ENCODE measurements around the gene FYB1.

Gene FYB1

DNA sequence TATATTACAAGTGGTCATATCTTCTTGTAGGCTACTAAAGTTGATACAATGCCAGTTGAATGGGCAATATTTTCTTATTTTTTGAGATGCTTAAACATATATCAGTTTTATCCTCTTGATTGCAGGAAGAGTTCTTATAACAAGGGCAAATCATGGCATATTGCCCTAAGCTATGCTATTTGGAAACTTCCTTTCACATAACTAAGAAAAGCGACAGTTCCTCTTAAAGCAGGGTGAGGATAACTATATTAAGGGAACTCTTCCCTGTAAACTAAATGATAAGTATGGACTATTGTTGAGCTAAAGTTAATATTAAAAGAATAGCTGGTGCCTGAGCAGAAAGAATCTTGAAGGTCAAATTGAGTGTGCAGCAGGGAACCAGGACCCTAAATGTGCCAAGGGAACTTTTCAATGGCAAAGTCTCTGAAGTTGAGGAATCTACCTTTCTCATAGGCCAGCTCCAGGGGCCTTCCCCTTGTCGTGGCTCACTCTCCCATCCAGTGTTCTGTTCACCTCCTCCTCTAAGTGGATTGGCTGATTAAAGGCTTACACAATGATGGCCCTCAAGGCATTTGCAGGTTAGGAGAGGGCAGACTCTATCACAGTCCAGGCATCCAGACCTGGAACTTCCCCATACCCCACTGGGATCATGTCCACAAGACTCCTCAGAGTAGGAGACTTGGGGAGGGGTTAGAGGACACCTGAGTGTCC, 26.8 kb downstream of the FYB1 start:
- no peak for ATAC-seq
- TF ChIP-seq, protein P1, sequence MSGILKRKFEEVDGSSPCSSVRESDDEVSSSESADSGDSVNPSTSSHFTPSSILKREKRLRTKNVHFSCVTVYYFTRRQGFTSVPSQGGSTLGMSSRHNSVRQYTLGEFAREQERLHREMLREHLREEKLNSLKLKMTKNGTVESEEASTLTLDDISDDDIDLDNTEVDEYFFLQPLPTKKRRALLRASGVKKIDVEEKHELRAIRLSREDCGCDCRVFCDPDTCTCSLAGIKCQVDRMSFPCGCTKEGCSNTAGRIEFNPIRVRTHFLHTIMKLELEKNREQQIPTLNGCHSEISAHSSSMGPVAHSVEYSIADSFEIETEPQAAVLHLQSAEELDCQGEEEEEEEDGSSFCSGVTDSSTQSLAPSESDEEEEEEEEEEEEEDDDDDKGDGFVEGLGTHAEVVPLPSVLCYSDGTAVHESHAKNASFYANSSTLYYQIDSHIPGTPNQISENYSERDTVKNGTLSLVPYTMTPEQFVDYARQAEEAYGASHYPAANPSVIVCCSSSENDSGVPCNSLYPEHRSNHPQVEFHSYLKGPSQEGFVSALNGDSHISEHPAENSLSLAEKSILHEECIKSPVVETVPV (CRISPR knock-in tag; IDR thresholded peaks at IDR 0.05) = no peak
- TF ChIP-seq TOX (CRISPR knock-in tag; IDR thresholded peaks at IDR 0.05; ENCODE audit: borderline replicate concordance) (no peak), ZFP30 (CRISPR knock-in tag; IDR thresholded peaks at IDR 0.05) (no peak), RARB (CRISPR knock-in tag; IDR thresholded peaks at IDR 0.05) (no peak), ZFP3 (CRISPR knock-in tag; IDR thresholded peaks at IDR 0.05) (no peak), OSR1 (CRISPR knock-in tag; IDR thresholded peaks at IDR 0.05) (no peak), ZNF8 (CRISPR knock-in tag; IDR thresholded peaks at IDR 0.05) (no peak), BACH2 (CRISPR knock-in tag; IDR thresholded peaks at IDR 0.05; ENCODE audit: borderline replicate concordance) (no peak), GLIS3 (CRISPR knock-in tag; IDR thresholded peaks at IDR 0.05) (no peak), ZNF565 (CRISPR knock-in tag; conservative IDR thresholded peaks at IDR 0.05; ENCODE audit: low read depth) (no peak), PPARA (CRISPR knock-in tag; IDR thresholded peaks at IDR 0.05; ENCODE audit: borderline replicate concordance) (no peak), ZC3H10 (CRISPR knock-in tag; IDR thresholded peaks at IDR 0.05) (no peak)
- TF ChIP-seq, protein P2, sequence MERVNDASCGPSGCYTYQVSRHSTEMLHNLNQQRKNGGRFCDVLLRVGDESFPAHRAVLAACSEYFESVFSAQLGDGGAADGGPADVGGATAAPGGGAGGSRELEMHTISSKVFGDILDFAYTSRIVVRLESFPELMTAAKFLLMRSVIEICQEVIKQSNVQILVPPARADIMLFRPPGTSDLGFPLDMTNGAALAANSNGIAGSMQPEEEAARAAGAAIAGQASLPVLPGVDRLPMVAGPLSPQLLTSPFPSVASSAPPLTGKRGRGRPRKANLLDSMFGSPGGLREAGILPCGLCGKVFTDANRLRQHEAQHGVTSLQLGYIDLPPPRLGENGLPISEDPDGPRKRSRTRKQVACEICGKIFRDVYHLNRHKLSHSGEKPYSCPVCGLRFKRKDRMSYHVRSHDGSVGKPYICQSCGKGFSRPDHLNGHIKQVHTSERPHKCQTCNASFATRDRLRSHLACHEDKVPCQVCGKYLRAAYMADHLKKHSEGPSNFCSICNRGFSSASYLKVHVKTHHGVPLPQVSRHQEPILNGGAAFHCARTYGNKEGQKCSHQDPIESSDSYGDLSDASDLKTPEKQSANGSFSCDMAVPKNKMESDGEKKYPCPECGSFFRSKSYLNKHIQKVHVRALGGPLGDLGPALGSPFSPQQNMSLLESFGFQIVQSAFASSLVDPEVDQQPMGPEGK (CRISPR knock-in tag; IDR thresholded peaks at IDR 0.05; ENCODE audit: borderline replicate concordance) = no peak
- TF ChIP-seq, protein P3, sequence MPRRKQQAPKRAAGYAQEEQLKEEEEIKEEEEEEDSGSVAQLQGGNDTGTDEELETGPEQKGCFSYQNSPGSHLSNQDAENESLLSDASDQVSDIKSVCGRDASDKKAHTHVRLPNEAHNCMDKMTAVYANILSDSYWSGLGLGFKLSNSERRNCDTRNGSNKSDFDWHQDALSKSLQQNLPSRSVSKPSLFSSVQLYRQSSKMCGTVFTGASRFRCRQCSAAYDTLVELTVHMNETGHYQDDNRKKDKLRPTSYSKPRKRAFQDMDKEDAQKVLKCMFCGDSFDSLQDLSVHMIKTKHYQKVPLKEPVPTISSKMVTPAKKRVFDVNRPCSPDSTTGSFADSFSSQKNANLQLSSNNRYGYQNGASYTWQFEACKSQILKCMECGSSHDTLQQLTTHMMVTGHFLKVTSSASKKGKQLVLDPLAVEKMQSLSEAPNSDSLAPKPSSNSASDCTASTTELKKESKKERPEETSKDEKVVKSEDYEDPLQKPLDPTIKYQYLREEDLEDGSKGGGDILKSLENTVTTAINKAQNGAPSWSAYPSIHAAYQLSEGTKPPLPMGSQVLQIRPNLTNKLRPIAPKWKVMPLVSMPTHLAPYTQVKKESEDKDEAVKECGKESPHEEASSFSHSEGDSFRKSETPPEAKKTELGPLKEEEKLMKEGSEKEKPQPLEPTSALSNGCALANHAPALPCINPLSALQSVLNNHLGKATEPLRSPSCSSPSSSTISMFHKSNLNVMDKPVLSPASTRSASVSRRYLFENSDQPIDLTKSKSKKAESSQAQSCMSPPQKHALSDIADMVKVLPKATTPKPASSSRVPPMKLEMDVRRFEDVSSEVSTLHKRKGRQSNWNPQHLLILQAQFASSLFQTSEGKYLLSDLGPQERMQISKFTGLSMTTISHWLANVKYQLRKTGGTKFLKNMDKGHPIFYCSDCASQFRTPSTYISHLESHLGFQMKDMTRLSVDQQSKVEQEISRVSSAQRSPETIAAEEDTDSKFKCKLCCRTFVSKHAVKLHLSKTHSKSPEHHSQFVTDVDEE (CRISPR knock-in tag; IDR thresholded peaks at IDR 0.05) = no peak
- TF ChIP-seq, protein P4, sequence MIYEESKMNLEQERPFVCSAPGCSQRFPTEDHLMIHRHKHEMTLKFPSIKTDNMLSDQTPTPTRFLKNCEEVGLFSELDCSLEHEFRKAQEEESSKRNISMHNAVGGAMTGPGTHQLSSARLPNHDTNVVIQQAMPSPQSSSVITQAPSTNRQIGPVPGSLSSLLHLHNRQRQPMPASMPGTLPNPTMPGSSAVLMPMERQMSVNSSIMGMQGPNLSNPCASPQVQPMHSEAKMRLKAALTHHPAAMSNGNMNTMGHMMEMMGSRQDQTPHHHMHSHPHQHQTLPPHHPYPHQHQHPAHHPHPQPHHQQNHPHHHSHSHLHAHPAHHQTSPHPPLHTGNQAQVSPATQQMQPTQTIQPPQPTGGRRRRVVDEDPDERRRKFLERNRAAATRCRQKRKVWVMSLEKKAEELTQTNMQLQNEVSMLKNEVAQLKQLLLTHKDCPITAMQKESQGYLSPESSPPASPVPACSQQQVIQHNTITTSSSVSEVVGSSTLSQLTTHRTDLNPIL (CRISPR knock-in tag; IDR thresholded peaks at IDR 0.05; ENCODE audit: low read depth) = no peak
- TF ChIP-seq, protein P5, sequence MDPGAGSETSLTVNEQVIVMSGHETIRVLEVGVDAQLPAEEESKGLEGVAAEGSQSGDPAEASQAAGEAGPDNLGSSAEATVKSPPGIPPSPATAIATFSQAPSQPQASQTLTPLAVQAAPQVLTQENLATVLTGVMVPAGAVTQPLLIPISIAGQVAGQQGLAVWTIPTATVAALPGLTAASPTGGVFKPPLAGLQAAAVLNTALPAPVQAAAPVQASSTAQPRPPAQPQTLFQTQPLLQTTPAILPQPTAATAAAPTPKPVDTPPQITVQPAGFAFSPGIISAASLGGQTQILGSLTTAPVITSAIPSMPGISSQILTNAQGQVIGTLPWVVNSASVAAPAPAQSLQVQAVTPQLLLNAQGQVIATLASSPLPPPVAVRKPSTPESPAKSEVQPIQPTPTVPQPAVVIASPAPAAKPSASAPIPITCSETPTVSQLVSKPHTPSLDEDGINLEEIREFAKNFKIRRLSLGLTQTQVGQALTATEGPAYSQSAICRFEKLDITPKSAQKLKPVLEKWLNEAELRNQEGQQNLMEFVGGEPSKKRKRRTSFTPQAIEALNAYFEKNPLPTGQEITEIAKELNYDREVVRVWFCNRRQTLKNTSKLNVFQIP (CRISPR knock-in tag; IDR thresholded peaks at IDR 0.05; ENCODE audit: borderline replicate concordance, low read depth) = no peak

DNA sequence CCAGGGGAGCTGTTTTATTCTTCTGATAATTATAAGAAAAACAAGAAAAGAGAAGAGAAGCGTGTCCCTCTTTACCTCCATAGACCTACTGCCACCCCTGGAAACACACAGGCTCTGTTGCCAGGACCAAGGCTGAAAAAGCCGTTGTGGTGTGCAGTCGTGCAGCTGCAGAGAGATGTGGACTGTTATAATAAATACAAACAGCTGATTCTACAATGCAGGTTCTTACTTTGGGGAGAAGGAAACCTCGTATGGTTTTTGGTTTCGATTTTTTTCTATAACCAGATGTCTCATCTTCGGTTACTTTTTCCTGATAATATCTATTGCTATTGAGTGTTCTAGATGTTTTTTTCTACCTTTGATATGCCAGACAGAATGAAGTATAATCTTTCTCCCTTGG, 28.1 kb downstream of the FYB1 start:
- ATAC-seq = no peak
- TF ChIP-seq, protein P2 (CRISPR knock-in tag; IDR thresholded peaks at IDR 0.05; ENCODE audit: borderline replicate concordance) = no peak
- TF ChIP-seq, protein P5 (CRISPR knock-in tag; IDR thresholded peaks at IDR 0.05; ENCODE audit: borderline replicate concordance, low read depth) = no peak
- TF ChIP-seq BACH2 (CRISPR knock-in tag; IDR thresholded peaks at IDR 0.05; ENCODE audit: borderline replicate concordance) = no peak
- no peak for TF ChIP-seq ARNTL (CRISPR knock-in tag; IDR thresholded peaks at IDR 0.05; ENCODE audit: borderline replicate concordance, low read depth)
- TF ChIP-seq PPARA (CRISPR knock-in tag; IDR thresholded peaks at IDR 0.05; ENCODE audit: borderline replicate concordance) = no peak
- TF ChIP-seq OSR1 (CRISPR knock-in tag; IDR thresholded peaks at IDR 0.05) = no peak
- TF ChIP-seq ZNF70 (CRISPR knock-in tag; IDR thresholded peaks at IDR 0.05) = no peak
- TF ChIP-seq TOX (CRISPR knock-in tag; IDR thresholded peaks at IDR 0.05; ENCODE audit: borderline replicate concordance) = no peak
- TF ChIP-seq CSDC2 (CRISPR knock-in tag; IDR thresholded peaks at IDR 0.05) = no peak
- no peak for TF ChIP-seq ZFP30 (CRISPR knock-in tag; IDR thresholded peaks at IDR 0.05)
- TF ChIP-seq SNAI2 (CRISPR knock-in tag; IDR thresholded peaks at IDR 0.05) = no peak
- TF ChIP-seq, protein P3 (CRISPR knock-in tag; IDR thresholded peaks at IDR 0.05) = no peak
- TF ChIP-seq GLIS3 (CRISPR knock-in tag; IDR thresholded peaks at IDR 0.05) = no peak
- TF ChIP-seq ZNF565 (CRISPR knock-in tag; conservative IDR thresholded peaks at IDR 0.05; ENCODE audit: low read depth) = no peak
